HG02852 (cell line): ENCODE measurements around the gene DEFB129.
"Not testable (repeated sequence)": the region's sequence is repeated elsewhere in the genome, so short reads cannot be mapped to it uniquely, and the experiment has no call there.

Experiments used
- ATAC-seq: cut with Tn5 transposase; IDR thresholded peaks from one replicate; pipeline ENCODE4 v1.9.1; 2021; ENCODE audit warnings: mild to moderate bottlenecking, moderate library complexity; ENCODE audit not compliant: unreplicated experiment

The DEFB129 gene

GRCh38 chr20:252801-253200 lies 25.7 kb downstream of the DEFB129 start:
- ATAC-seq = no peak

GRCh38 chr20:253447-253846 lies 26.4 kb downstream of the DEFB129 start:
- ATAC-seq = not testable (repeated sequence)

- no peak for ATAC-seq
These were observed 30.4 kb downstream of the DEFB129 start, which contains the start of gene DEFB132 for GRCh38 chr20:257419-257818. TSS of gene DEFB132 (plus strand) at chr20:257724. CDS start at chr20:257779, 55 bp downstream.

GRCh38 chr20:258269-258858 lies 31.3 kb downstream of the DEFB129 start:
- ATAC-seq = no peak

DNA sequence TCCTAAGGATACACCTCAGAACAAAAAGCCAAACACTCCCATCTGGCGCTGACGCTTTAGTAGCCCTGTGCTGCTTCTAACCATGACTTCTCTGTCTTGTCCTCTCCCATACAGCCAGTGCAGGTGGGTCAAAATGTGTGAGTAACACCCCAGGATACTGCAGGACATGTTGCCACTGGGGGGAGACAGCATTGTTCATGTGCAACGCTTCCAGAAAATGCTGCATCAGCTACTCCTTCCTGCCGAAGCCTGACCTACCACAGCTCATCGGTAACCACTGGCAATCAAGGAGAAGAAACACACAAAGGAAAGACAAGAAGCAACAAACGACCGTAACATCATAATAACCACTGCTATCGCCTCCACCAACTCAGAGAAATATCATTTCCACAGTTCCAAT lies 31.9 kb downstream of the DEFB129 start:
- no peak for ATAC-seq

GRCh38 chr20:259981-260380 lies 32.9 kb downstream of the DEFB129 start:
- no peak for ATAC-seq

DNA sequence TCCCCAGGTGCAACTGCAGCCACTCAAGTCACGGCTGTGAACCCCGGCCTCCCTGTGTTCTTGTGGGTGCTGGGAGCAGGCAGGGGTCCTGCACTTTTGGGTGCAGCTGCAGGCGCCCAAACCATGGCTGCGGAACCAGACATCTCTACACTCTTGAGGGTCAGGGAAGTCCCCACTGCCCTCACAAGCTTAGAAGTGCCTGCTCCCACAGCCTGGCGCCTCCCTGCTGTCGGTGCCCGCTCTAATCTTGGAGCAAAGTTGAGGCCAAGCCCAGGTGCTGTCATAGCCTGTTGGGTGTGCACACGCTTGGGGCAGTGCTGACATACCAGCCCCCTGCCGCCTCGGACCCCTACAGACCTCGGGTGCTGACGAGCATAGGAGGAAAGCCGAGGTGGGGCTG lies 36.6 kb downstream of the DEFB129 start:
- ATAC-seq = no peak

- peak; percentile 76 for ATAC-seq
These were observed 39.8 kb downstream of the DEFB129 start for GRCh38 chr20:266596-267562.

- ATAC-seq = no peak
These were observed 43.5 kb downstream of the DEFB129 start for GRCh38 chr20:270517-270916.

GRCh38 chr20:271069-271468 lies 44.0 kb downstream of the DEFB129 start:
- no peak for ATAC-seq

- no peak for ATAC-seq
These were observed 44.5 kb downstream of the DEFB129 start for GRCh38 chr20:271528-271927.

DNA sequence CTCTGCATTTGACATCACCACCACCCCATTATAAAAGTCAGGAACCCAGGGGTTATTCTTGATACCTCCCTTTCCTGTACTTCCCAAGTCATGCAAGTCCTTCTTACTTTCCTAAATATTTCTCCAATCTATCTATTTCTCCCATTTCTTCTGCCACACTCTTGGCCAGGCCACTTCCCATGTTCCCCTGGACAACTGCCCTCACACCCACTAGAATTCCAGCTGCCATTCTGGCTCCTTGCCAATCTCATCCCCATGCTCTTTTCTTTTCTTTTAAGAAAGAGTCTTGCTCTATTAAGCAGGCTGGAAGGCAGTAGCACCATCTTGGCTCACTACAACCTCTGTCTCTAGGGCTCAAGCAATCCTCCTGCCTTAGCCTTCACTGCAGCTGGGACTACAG lies 45.7 kb downstream of the DEFB129 start:
- no peak for ATAC-seq

- no peak for ATAC-seq
These were observed 46.8 kb downstream of the DEFB129 start for GRCh38 chr20:273884-274283.

- ATAC-seq = no peak
These were observed 48.7 kb downstream of the DEFB129 start for GRCh38 chr20:275791-276190.

- ATAC-seq = no peak
These were observed 49.8 kb downstream of the DEFB129 start for GRCh38 chr20:276620-277495.

GRCh38 chr20:277496-277781 lies 50.4 kb downstream of the DEFB129 start:
- no peak for ATAC-seq

DNA sequence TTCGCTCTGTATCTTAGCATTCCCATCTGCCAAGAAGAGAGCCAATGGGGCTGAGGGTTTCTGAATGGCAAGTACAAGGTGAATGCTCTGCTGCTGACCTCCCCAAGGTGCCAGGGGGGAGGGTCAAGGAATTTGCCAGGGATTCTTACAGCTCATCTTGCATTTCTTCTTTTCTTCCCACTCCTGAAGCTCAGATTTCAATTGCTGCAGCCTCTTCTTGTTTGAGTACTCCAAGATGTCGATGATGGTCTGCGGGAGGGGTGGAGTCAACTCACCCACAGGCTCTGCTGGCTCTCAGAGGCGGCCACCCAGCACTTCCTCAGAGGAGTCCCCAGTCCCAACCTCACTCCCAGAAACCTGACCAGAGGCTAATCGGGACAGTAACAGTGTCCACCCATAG lies 51.1 kb downstream of the DEFB129 start:
- no peak for ATAC-seq

DNA sequence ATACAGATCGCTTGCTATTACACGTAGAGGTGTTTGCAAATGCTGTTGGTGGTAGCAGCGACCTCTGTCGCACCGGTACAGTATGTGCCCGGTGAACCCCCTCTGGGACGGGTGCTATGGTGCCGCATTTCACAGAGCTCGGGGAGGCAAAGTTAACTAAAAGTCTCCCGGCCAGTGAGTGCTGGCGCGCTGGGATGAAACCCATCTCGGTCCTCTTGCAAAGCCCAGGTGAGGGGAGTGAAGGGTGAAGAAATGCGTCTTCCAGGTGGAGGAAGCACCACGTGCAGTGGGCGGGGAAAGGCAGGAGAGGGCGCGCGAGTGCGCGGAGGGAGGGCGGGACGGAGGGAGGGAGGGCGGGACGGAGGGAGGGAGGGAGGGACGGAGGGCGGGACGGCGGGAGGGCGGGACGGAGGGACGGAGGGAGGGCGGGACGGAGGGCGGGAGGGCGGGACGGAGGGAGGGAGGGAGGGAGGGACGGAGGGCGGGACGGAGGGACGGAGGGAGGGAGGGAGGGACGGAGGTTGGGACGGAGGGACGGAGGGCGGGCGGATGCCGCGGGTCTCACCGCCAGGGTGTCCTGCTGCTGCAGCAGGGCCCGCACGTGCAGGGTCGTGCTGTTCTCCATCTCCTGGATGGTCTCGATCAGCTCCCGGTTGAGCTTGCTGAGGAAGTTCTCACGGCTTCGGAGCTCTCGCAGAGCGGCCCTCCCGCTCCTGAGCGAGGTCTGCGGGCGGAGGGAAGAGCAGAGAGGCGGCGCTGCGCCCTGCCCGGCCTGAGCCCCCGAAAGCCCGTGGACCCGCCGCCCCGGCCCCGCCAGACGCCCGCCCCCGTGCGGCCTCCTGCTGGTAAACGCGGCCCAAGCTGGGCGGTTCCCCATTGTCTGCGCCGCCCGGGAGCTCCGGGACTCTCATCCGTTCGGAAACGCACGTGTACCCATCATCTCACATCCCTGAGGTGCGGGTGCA lies 51.8 kb downstream of the DEFB129 start:
- ATAC-seq = no peak
